Suprapubic skin (tissue), 4 donors: Measurements from ENCODE around the gene PCIF1. TPM values are rescaled to one million over a fixed set of nuclear protein-coding genes. Genes with fewer than 3 reads are reported as not detected.

Experiments used
- DNase-seq, 2 donors: peaks; one replicate each; pipeline ENCODE4 v3.0.0-alpha.2; 2019; ENCODE audit warnings: low spot score in 2 of 2
- H3K27ac ChIP-seq: fragments of 200-600 bp; sonication (generic); one replicate; pipeline ENCODE4 v1.5.1; 2019
- H3K27me3 ChIP-seq: fragments of 200-600 bp; sonication (generic); one replicate; pipeline ENCODE4 v1.5.1; 2019
- H3K36me3 ChIP-seq: fragments of 200-600 bp; sonication (generic); one replicate; pipeline ENCODE4 v1.5.1; 2019
- H3K4me1 ChIP-seq: fragments of 200-600 bp; sonication (generic); one replicate; pipeline ENCODE4 v1.5.1; 2019
- H3K4me3 ChIP-seq: fragments of 200-600 bp; sonication (generic); one replicate; pipeline ENCODE4 v1.5.1; 2019; ENCODE audit warnings: mild to moderate bottlenecking
- H3K9me3 ChIP-seq: fragments of 200-600 bp; sonication (generic); one replicate; pipeline ENCODE4 v1.5.1; 2019
- EP300 ChIP-seq: sonication (generic); formaldehyde crosslinking; IDR thresholded peaks from one replicate; pipeline ENCODE4 v1.6.1; 2017; ENCODE audit warnings: antibody characterized with exemption
- POLR2A ChIP-seq, 2 donors: fragments of 450-650 bp; IDR thresholded peaks; one replicate each; pipeline ENCODE4 v1.6.1; 2017; ENCODE audit warnings: antibody characterized with exemption in 2 of 2, mild to moderate bottlenecking in 2 of 2, moderate library complexity in 2 of 2
- POLR2AphosphoS5 ChIP-seq, 3 donors: sonication (generic); formaldehyde crosslinking; IDR thresholded peaks; one replicate each; pipeline ENCODE4 v1.6.1; 2017; ENCODE audit warnings: antibody characterized with exemption in 3 of 3
- WGBS: methylation state at CpG from one replicate; pipeline ENCODE4 v1.1.5; 2018; 5-methylcytosine and 5-hydroxymethylcytosine counted together
- total RNA-seq, 4 donors: library from RNA; depleted of rRNA; stranded (reverse); fragments of >200 nt; gene quantifications; one replicate each; pipeline ENCODE4 v1.1.0, GENCODE V29; 2016
- TF ChIP-seq, protein P1 (sequence below), 2 donors: fragments of 200-600 bp in 1 of 2; fragments of 450-650 bp in 1 of 2; sonication (generic) in 1 of 2; IDR thresholded peaks; one replicate each; pipeline ENCODE4 v1.5.1; 2016 to 2019; ENCODE audit warnings: antibody characterized with exemption in 2 of 2, mild to moderate bottlenecking in 1 of 2, moderate library complexity in 1 of 2

Gene PCIF1
- total RNA-seq, 4 donors from 2014 or later, result 37.2 to 70.3 (median 42.4) TPM

DNA sequence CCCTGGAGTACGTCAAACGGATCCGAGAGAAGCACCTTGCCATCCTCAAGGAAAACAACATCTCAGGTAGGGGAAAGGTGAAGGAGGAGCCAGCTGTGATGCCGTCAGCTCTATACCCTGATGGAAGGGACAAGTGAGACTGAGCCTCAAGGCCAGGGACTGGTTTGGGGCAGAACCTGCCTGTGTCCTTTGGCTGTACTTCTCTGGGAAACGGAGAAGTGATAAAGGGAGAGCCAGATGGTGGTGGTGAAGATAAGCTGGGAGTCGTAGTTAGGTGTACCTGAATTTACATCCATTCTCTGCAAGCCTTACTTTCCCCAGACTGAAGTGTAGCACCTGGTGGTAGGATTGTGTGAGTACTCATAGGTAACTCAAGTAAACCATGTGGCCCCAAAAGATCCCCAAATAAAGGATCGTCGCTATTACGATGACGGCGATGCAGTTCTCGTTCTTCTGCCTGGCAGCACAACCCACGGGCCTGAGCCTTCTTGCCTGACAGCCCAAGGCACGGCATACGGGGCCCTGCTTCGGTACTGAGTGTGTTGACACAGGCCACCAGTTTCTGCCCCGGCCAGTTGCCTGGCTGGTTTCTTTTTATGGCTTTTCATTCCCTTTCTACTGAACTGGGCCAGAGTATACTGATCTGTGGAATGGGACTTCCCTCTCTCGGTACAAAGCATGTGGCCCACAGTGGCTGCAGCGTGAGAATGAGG, 10.6 kb downstream of the PCIF1 start:
- no peak for TF ChIP-seq EP300
- TF ChIP-seq POLR2A (IDR thresholded peaks at IDR 0.05), result no peak
- TF ChIP-seq, protein P1, sequence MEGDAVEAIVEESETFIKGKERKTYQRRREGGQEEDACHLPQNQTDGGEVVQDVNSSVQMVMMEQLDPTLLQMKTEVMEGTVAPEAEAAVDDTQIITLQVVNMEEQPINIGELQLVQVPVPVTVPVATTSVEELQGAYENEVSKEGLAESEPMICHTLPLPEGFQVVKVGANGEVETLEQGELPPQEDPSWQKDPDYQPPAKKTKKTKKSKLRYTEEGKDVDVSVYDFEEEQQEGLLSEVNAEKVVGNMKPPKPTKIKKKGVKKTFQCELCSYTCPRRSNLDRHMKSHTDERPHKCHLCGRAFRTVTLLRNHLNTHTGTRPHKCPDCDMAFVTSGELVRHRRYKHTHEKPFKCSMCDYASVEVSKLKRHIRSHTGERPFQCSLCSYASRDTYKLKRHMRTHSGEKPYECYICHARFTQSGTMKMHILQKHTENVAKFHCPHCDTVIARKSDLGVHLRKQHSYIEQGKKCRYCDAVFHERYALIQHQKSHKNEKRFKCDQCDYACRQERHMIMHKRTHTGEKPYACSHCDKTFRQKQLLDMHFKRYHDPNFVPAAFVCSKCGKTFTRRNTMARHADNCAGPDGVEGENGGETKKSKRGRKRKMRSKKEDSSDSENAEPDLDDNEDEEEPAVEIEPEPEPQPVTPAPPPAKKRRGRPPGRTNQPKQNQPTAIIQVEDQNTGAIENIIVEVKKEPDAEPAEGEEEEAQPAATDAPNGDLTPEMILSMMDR (IDR thresholded peaks at IDR 0.05), result no peak
- TF ChIP-seq POLR2AphosphoS5 (IDR thresholded peaks at IDR 0.05), result no peak
- no peaks in the 10 kb centered on the region for H3K27me3 ChIP-seq
- DNase-seq, result no peak
- peaks cover 97% of the 10 kb centered on the region for H3K36me3 ChIP-seq
- H3K9me3 ChIP-seq, result no peaks in the 10 kb centered on the region
- peak overlapping the region; percentile 81 for H3K27ac ChIP-seq
- no peak overlapping the region for H3K4me3 ChIP-seq
- 80% methylated on average over 19 of the region's 19 CpGs for WGBS
- peaks cover 32% of the 10 kb centered on the region for H3K4me1 ChIP-seq

DNA sequence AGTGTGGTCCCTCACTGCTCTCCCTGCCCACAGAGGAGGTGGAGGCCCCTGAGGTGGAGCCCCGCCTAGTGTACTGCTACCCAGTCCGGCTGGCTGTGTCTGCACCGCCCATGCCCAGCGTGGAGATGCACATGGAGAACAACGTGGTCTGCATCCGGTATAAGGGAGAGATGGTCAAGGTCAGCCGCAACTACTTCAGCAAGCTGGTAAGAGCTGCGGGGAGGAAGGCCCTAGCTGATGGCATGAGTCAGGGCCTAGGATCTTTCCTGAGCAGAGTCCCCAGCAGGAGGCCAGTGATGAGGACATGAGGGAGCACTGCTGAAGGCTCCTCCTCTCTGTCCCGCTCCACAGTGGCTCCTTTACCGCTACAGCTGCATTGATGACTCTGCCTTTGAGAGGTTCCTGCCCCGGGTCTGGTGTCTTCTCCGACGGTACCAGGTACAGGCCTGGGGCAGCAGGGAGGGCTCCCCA, 11.2 kb downstream of the PCIF1 start:
- H3K9me3 ChIP-seq, result no peaks in the 10 kb centered on the region
- H3K27me3 ChIP-seq, result no peaks in the 10 kb centered on the region
- peaks cover 32% of the 10 kb centered on the region for H3K4me1 ChIP-seq
- H3K27ac ChIP-seq, result peak overlapping the region; percentile 81
- H3K36me3 ChIP-seq, result peaks cover 97% of the 10 kb centered on the region
- DNase-seq, result peak in 1 of 2 donors; percentile 65
- no peak overlapping the region for H3K4me3 ChIP-seq
- 87% methylated on average over 11 of the region's 13 CpGs for WGBS
- TF ChIP-seq, protein P1 (IDR thresholded peaks at IDR 0.05), result no peak
- TF ChIP-seq POLR2AphosphoS5 (IDR thresholded peaks at IDR 0.05) (no peak), EP300 (no peak), POLR2A (IDR thresholded peaks at IDR 0.05) (no peak)

DNA sequence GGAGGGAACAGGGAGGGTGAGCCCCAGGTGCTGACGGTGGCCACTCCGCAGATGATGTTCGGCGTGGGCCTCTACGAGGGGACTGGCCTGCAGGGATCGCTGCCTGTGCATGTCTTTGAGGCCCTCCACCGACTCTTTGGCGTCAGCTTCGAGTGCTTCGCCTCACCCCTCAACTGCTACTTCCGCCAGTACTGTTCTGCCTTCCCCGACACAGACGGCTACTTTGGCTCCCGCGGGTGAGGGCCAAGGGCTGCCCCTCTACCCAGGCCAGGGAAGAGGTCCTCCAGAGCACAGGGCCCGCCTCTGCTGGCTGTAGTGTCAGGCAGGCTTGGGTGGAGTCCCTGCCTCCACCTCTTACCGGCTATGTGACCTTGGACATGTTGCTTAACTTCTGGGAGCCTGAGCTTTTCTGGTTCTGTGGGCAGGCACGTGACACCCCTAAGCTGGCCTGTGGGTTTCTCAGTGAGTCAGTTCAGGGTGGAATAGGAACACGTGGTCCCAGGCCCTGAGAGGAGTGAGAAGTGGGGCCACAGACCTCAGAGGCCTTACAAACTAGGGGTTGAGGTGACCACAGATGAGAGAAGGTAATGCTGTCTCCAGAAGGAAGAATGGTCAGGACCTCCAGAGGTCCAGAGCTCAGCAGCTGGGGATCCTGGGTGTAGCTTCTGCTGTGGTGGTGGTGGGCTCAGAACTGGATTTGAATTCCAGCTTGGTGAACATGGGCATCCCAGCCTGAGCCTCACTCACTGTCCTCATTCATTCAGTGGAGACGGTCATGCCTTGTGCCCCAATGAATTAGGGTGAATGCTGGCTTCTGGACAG, 11.9 kb downstream of the PCIF1 start:
- no peaks in the 10 kb centered on the region for H3K27me3 ChIP-seq
- peaks cover 32% of the 10 kb centered on the region for H3K4me1 ChIP-seq
- DNase-seq, result peak in 1 of 2 donors; percentile 78
- peak in 1 of 3 donors; percentile 9 for TF ChIP-seq POLR2AphosphoS5 (IDR thresholded peaks at IDR 0.05)
- no peak for TF ChIP-seq POLR2A (IDR thresholded peaks at IDR 0.05)
- no peak for TF ChIP-seq EP300
- H3K36me3 ChIP-seq, result peaks cover 97% of the 10 kb centered on the region
- no peak overlapping the region for H3K4me3 ChIP-seq
- WGBS, result 76% methylated on average over 19 of the region's 20 CpGs
- peak overlapping the region; percentile 81 for H3K27ac ChIP-seq
- H3K9me3 ChIP-seq, result no peaks in the 10 kb centered on the region

DNA sequence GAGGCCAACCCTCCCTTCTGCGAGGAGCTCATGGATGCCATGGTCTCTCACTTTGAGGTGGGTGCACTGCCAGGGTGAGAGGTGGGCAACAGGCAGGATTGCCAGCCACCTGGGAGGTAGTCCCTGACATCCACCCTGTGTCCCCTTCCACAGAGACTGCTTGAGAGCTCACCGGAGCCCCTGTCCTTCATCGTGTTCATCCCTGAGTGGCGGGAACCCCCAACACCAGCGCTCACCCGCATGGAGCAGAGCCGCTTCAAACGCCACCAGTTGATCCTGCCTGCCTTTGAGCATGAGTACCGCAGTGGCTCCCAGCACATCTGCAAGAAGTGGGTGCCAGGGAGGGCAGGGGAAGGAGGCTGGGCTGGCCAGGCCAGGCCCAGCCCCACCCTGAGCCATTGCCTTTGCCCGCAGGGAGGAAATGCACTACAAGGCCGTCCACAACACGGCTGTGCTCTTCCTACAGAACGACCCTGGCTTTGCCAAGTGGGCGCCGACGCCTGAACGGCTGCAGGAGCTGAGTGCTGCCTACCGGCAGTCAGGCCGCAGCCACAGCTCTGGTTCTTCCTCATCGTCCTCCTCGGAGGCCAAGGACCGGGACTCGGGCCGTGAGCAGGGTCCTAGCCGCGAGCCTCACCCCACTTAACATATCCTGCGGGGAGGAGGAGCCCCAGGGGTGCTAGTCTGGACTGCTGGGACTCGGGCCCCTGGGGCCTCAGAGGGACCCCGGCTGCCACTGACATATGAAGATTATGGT, 12.8 kb downstream of the PCIF1 start:
- peak in 1 of 2 donors; percentile 68 for DNase-seq
- TF ChIP-seq EP300 (no peak), POLR2A (IDR thresholded peaks at IDR 0.05) (no peak), POLR2AphosphoS5 (IDR thresholded peaks at IDR 0.05) (no peak)
- TF ChIP-seq, protein P1 (IDR thresholded peaks at IDR 0.05), result no peak
- Histone ChIP-seq H3K36me3 (peaks cover 98% of the 10 kb centered on the region), H3K4me1 (peaks cover 32% of the 10 kb centered on the region), H3K9me3 (no peaks in the 10 kb centered on the region), H3K27me3 (no peaks in the 10 kb centered on the region), H3K4me3 (no peak overlapping the region), H3K27ac (peak overlapping the region; percentile 81)
- 70% methylated on average over 26 of the region's 29 CpGs for WGBS

DNA sequence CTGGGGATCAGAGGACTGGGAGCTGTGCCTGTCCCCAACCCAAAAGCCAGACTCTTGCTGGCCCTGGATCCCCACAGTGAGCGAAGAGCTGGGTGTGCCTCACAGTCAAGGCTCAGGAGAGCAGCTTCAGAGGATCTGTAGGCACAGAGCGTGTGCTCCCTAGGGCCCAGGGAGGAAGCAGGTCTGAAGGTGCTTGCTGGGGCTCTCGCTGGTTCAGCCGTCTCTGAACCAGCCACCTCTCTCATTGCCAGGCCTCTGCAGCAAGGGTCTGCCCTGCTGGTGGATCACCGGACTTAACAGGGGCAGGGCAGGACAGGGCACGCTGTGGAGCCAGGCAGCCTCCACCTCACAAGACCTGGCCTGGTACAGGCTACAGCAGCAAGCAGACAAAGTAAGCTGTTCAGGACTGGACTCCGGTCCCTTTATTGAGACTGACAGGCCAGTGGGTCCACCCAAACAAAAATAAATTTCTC, 13.8 kb downstream of the PCIF1 start:
- TF ChIP-seq POLR2AphosphoS5 (IDR thresholded peaks at IDR 0.05), result no peak
- TF ChIP-seq POLR2A (IDR thresholded peaks at IDR 0.05), result no peak
- TF ChIP-seq, protein P1 (IDR thresholded peaks at IDR 0.05), result no peak
- TF ChIP-seq EP300, result no peak
- no peak overlapping the region for H3K27ac ChIP-seq
- DNase-seq, result no peak
- H3K36me3 ChIP-seq, result peaks cover 98% of the 10 kb centered on the region
- 74% methylated on average over 4 of the region's 7 CpGs for WGBS
- H3K27me3 ChIP-seq, result no peaks in the 10 kb centered on the region
- H3K4me3 ChIP-seq, result no peak overlapping the region
- H3K9me3 ChIP-seq, result no peaks in the 10 kb centered on the region
- peaks cover 32% of the 10 kb centered on the region for H3K4me1 ChIP-seq
